ENCODE measurements around the gene XAGE1A.

DNA sequence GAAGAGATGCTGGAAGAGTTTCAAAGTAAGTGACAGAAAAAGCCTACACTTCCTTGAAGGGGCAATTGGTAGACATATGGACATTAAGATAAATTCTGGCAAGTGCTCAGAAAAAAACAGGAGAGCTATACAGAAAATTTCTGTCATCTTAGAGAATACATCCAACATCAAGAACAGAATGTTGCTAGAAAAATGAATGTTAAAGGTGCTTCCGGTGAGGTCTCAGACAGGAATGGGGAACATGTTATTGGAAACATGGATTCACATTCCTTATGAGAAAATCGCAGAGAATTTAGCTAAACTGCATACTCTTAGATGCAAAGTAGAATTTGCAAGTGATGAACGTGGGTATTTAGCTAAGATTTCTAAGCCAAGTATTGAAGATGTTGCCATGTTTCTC, 11.7 kb downstream of the XAGE1A start:
- TF ChIP-seq CTCF (IDR thresholded peaks at IDR 0.05; ENCODE audit: insufficient read depth, low read depth, low read length) (no peak), EZH2 (IDR thresholded peaks at IDR 0.05; ENCODE audit: insufficient read depth, low read length) (no peak)
